K562 (cell line): ENCODE results near the gene SYTL5. TPM values are rescaled to one million over a fixed set of nuclear protein-coding genes. Genes with fewer than 3 reads are reported as not detected.

Experiments
- ATAC-seq: fragments of 200-7000 bp; cut with Tn5 transposase; 3 replicates; pipeline ENCODE4 v1.9.1; 2020; ENCODE audit warnings: moderate library complexity
- BruUV-seq: library from RNA; stranded (reverse); fragments of 400-500 nt; replicated peaks from 2 replicates; lab custom pipeline; 2021; lab: Mats Ljungman, UMichigan
- CTCF ChIA-PET: fragments of 300-600 bp; formaldehyde crosslinking; extraction: SDS; loops from one replicate; lab custom pipeline; 2021; ENCODE audit warnings: low intra/inter-chr PET ratio; lab: Yijun Ruan, JAX
- POLR2A ChIA-PET: fragments of 300-600, 350-650 bp; sonication (Branson Sonifier 250); formaldehyde crosslinking; extraction: SDS; loops from one replicate; lab custom pipeline; 2021; ENCODE audit warnings: antibody characterized with exemption, inconsistent platforms; lab: Yijun Ruan, JAX
- DNase-seq, 4 experiments: peaks; one replicate each; pipeline versions ENCODE4 v3.0.0 to v3.0.0-alpha.2; 2011 to 2018; ENCODE audit warnings: low spot score in 3 of 4, mixed read lengths in 3 of 4; ENCODE audit errors: extremely low read depth in 1 of 4
- FAIRE-seq: peaks from 2 replicates; lab custom pipeline; 2011; peaks lifted over from hg19 to GRCh38; lab: Jason Lieb, UNC
- H2AFZ ChIP-seq: 2 replicates; pipeline ENCODE4 v1.6.0; 2011; ENCODE audit warnings: low read depth, low read length, control low read depth, inconsistent platforms
- H3K27ac ChIP-seq: fragments of 200-600 bp; 3 replicates; pipeline ENCODE4 v1.8.0; 2011; ENCODE audit warnings: low read depth, mild to moderate bottlenecking, control low read depth, inconsistent platforms, low read length, moderate library complexity, mixed read lengths; ENCODE audit errors: extremely low read depth
- H3K27me3 ChIP-seq, 2 experiments: fragments of 300-600 bp in 1 of 2; 2 replicates in 1 of 2; 3 replicates in 1 of 2; pipeline versions ENCODE4 v1.6.0 to v1.8.0; 2011; ENCODE audit warnings: inconsistent platforms in 2 of 2, low read length in 2 of 2, mild to moderate bottlenecking in 1 of 2, mixed read lengths in 1 of 2, moderate library complexity in 1 of 2; ENCODE audit not compliant: control insufficient read depth in 2 of 2, insufficient read depth in 2 of 2
- H3K36me3 ChIP-seq: fragments of 300-600 bp; 3 replicates; pipeline ENCODE4 v1.8.0; 2011; ENCODE audit warnings: mild to moderate bottlenecking, low read length, inconsistent platforms; ENCODE audit not compliant: control insufficient read depth, insufficient read depth
- H3K4me1 ChIP-seq, 2 experiments: fragments of 200-600 bp in 1 of 2; replicated peaks in 1 of 2; 2 replicates in 1 of 2; 3 replicates in 1 of 2; pipeline versions ENCODE4 v1.5.1 to v1.8.0; 2011; ENCODE audit warnings: inconsistent platforms in 2 of 2, low read length in 2 of 2, mild to moderate bottlenecking in 1 of 2, mixed read lengths in 1 of 2, moderate library complexity in 1 of 2; ENCODE audit not compliant: control insufficient read depth in 2 of 2, insufficient read depth in 2 of 2
- H3K4me2 ChIP-seq: 2 replicates; pipeline ENCODE4 v1.6.1; 2011; ENCODE audit warnings: low read length, control low read depth, inconsistent platforms, mixed read lengths; ENCODE audit not compliant: insufficient read depth
- H3K4me3 ChIP-seq: fragments of 200-600 bp; sonication (generic), shearing (Covaris generic); 2 replicates; pipeline ENCODE4 v1.5.1; 2016; ENCODE audit warnings: control low read depth, inconsistent platforms
- H3K79me2 ChIP-seq: fragments of 200-600 bp; 3 replicates; pipeline ENCODE4 v1.8.0; 2011; ENCODE audit warnings: low read length, inconsistent platforms; ENCODE audit not compliant: control insufficient read depth, insufficient read depth
- H3K9ac ChIP-seq, 2 experiments: 2 replicates each; pipeline versions ENCODE4 v1.6.0 to v1.6.1; 2011; ENCODE audit warnings: low read depth in 2 of 2, low read length in 2 of 2, control low read depth in 1 of 2, inconsistent platforms in 1 of 2, mild to moderate bottlenecking in 1 of 2, mixed read lengths in 1 of 2; ENCODE audit not compliant: insufficient read depth in 1 of 2
- H3K9me1 ChIP-seq: one replicate; pipeline ENCODE4 v1.6.0; 2011; ENCODE audit warnings: inconsistent platforms, mild to moderate bottlenecking, low read length, moderate library complexity; ENCODE audit not compliant: control insufficient read depth, insufficient read depth
- H3K9me3 ChIP-seq: replicated peaks from 2 replicates; pipeline ENCODE4 v1.5.1; 2011; ENCODE audit warnings: low read depth, low read length, inconsistent platforms; ENCODE audit not compliant: control insufficient read depth, insufficient read depth
- H4K20me1 ChIP-seq: replicated peaks from 2 replicates; pipeline ENCODE4 v1.6.1; 2011; ENCODE audit warnings: low read length, inconsistent platforms, mixed read lengths; ENCODE audit not compliant: control insufficient read depth, insufficient read depth
- ESRRA ChIP-seq: fragments of 450-650 bp; IDR thresholded peaks from 2 replicates; pipeline ENCODE4 v1.6.1; 2014; ENCODE audit warnings: low read depth, mild to moderate bottlenecking, moderate library complexity, borderline replicate concordance
- FIP1L1 ChIP-seq: fragments of 200-400 bp; formaldehyde crosslinking; IDR thresholded peaks from 2 replicates; pipeline ENCODE4 v1.6.1; 2018; ENCODE audit warnings: mild to moderate bottlenecking, low read depth, low read length; ENCODE audit not compliant: poor library complexity, severe bottlenecking
- FOS ChIP-seq: IDR thresholded peaks from 3 replicates; pipeline ENCODE4 v1.6.1; 2011; ENCODE audit not compliant: insufficient read length; ENCODE audit errors: extremely low read depth
- POLR2B ChIP-seq: fragments of 450-650 bp; IDR thresholded peaks from 2 replicates; pipeline ENCODE4 v1.6.1; 2018; ENCODE audit warnings: low read depth; ENCODE audit not compliant: partially characterized antibody
- RBM15 ChIP-seq: fragments of 200-400 bp; formaldehyde crosslinking; IDR thresholded peaks from 2 replicates; pipeline ENCODE4 v1.6.1; 2018; ENCODE audit warnings: mild to moderate bottlenecking, low read length, moderate library complexity; ENCODE audit not compliant: insufficient read depth
- WGBS: fragments of 100-300 bp; shearing (Covaris generic); methylation state at CpG from one replicate; pipeline ENCODE4 v1.1.6; 2016; ENCODE audit warnings: low coverage, mixed read lengths; ENCODE audit not compliant: insufficient coverage; ENCODE audit errors: missing lambda C conversion rate; 5-methylcytosine and 5-hydroxymethylcytosine counted together
- in situ Hi-C: fragments of 300-500 bp; cut with MboI; formaldehyde crosslinking; loops from 4 replicates; pipeline ENCODE4 v1.15.0; 2018; ENCODE audit warnings: inconsistent platforms, mixed read lengths
- intact Hi-C: fragments of 100-400 bp; cut with micrococcal nuclease; formaldehyde crosslinking; loops from 2 replicates; pipeline ENCODE4 v1.14.2; 2022
- polyA plus RNA-seq, 8 experiments: library from polyadenylated mRNA; depleted of rRNA in 4 of 8; stranded (reverse) in 5 of 8; unstranded in 3 of 8; fragments of >200 nt; fragmentation: Nextera tagmentation in 2 of 8; fragmentation: Illumina TruSeq in 1 of 8; extraction: Ambion mirVana in 2 of 8; extraction: Trizol in 1 of 8; gene quantifications; 2 replicates each; pipeline versions ENCODE4 v1.2.1 to v1.2.3, GENCODE V29; 2011 to 2014; ENCODE audit warnings: inconsistent platforms in 1 of 8, missing spikeins in 1 of 8
- total RNA-seq, 7 experiments: library from RNA; depleted of rRNA in 6 of 7; stranded (reverse); fragments of >200 nt in 6 of 7; fragmentation: Illumina TruSeq in 2 of 7; extraction: Trizol in 2 of 7; gene quantifications; 2 replicates each; pipeline versions ENCODE4 v1.2.1 to v1.2.3, GENCODE V29; 2011 to 2021; ENCODE audit warnings: low replicate concordance in 1 of 7
- TF ChIP-seq, protein P1 (sequence below): fragments of 450-650 bp; IDR thresholded peaks from one replicate; pipeline ENCODE4 v1.6.1; 2018; ENCODE audit warnings: mild to moderate bottlenecking, moderate library complexity; ENCODE audit not compliant: partially characterized antibody
- TF ChIP-seq, protein P2 (sequence below), 2 experiments: fragments of 450-650 bp in 1 of 2; sonication (generic) in 1 of 2; formaldehyde crosslinking in 1 of 2; IDR thresholded peaks; 2 replicates each; pipeline versions ENCODE4 v1.7.1 to v1.9.0; 2016 to 2022; ENCODE audit warnings: inconsistent platforms in 1 of 2, mild to moderate bottlenecking in 1 of 2, missing genetic modification reagents in 1 of 2

Gene SYTL5
- total and polyA plus RNA-seq, 9 of the 15 experiments (the other 6 are each of a cell fraction or from before 2014, with no cell fraction given): 0.01 to 0.25 (median 0.09) TPM

- in situ Hi-C loops (loop anchor here (25.0 kb wide), 2 partner anchors 418 to 643 kb away; no protein-coding TSS in a partner anchor), intact Hi-C loops (no loop called here)
- no peaks in the 10 kb centered on the region for H3K4me1 ChIP-seq
- ATAC-seq (no peak), FAIRE-seq (no peak), DNase-seq (no peak)
- no peaks in the 10 kb centered on the region for H3K79me2 ChIP-seq
- H3K36me3 ChIP-seq: no peaks in the 10 kb centered on the region
- no peak overlapping the region for H3K4me2 ChIP-seq
- no peaks in the 10 kb centered on the region for H4K20me1 ChIP-seq
- WGBS: 14% methylated on average over 2 of the region's 2 CpGs
- no peak overlapping the region for H3K27ac ChIP-seq
- H3K4me3 ChIP-seq: no peak overlapping the region
- H3K9ac ChIP-seq: no peak overlapping the region
- ChIA-PET CTCF (no interaction called here), POLR2A (no interaction called here)
- H3K9me1 ChIP-seq: no peaks in the 10 kb centered on the region
- H2AFZ ChIP-seq: no peak overlapping the region
- H3K27me3 ChIP-seq: no peaks in the 10 kb centered on the region; a peak in 1 of 5 replicates
- BruUV-seq: no TSS peak
- no peaks in the 10 kb centered on the region for H3K9me3 ChIP-seq
- TF ChIP-seq, protein P1, sequence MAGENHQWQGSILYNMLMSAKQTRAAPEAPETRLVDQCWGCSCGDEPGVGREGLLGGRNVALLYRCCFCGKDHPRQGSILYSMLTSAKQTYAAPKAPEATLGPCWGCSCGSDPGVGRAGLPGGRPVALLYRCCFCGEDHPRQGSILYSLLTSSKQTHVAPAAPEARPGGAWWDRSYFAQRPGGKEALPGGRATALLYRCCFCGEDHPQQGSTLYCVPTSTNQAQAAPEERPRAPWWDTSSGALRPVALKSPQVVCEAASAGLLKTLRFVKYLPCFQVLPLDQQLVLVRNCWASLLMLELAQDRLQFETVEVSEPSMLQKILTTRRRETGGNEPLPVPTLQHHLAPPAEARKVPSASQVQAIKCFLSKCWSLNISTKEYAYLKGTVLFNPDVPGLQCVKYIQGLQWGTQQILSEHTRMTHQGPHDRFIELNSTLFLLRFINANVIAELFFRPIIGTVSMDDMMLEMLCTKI: no peak
- TF ChIP-seq FIP1L1 (no peak), FOS (no peak), POLR2B (no peak), RBM15 (no peak), ESRRA (no peak)
- TF ChIP-seq, protein P2, sequence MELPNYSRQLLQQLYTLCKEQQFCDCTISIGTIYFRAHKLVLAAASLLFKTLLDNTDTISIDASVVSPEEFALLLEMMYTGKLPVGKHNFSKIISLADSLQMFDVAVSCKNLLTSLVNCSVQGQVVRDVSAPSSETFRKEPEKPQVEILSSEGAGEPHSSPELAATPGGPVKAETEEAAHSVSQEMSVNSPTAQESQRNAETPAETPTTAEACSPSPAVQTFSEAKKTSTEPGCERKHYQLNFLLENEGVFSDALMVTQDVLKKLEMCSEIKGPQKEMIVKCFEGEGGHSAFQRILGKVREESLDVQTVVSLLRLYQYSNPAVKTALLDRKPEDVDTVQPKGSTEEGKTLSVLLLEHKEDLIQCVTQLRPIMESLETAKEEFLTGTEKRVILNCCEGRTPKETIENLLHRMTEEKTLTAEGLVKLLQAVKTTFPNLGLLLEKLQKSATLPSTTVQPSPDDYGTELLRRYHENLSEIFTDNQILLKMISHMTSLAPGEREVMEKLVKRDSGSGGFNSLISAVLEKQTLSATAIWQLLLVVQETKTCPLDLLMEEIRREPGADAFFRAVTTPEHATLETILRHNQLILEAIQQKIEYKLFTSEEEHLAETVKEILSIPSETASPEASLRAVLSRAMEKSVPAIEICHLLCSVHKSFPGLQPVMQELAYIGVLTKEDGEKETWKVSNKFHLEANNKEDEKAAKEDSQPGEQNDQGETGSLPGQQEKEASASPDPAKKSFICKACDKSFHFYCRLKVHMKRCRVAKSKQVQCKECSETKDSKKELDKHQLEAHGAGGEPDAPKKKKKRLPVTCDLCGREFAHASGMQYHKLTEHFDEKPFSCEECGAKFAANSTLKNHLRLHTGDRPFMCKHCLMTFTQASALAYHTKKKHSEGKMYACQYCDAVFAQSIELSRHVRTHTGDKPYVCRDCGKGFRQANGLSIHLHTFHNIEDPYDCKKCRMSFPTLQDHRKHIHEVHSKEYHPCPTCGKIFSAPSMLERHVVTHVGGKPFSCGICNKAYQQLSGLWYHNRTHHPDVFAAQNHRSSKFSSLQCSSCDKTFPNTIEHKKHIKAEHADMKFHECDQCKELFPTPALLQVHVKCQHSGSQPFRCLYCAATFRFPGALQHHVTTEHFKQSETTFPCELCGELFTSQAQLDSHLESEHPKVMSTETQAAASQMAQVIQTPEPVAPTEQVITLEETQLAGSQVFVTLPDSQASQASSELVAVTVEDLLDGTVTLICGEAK (IDR thresholded peaks at IDR 0.05): no peak
- TF ChIP-seq, protein P2 (CRISPR knock-in tag; IDR thresholded peaks at IDR 0.05): no peak
These were observed 148.5 kb downstream of the SYTL5 start for GRCh38 chrX:38154818-38155217.
